Thyroid gland (tissue), 4 donors: ENCODE results near the gene MGST3. TPM values are rescaled to one million over a fixed set of nuclear protein-coding genes. Genes with fewer than 3 reads are reported as not detected.
"Not testable (repeated sequence)": the region's sequence is repeated elsewhere in the genome, so short reads cannot be mapped to it uniquely, and the experiment has no call there.

ENCODE experiments used
- DNase-seq, 2 donors: peaks; one replicate each; pipeline ENCODE4 v3.0.0-alpha.2; 2019
- H3K27ac ChIP-seq, 3 donors: fragments of 200-600 bp; sonication (generic); 1 replicate in 2 of 3; 2 replicates in 1 of 3; pipeline ENCODE4 v1.5.1; 2016 to 2019; ENCODE audit warnings: mild to moderate bottlenecking in 1 of 3, moderate library complexity in 1 of 3
- H3K27me3 ChIP-seq: fragments of 200-600 bp; sonication (generic); one replicate; pipeline ENCODE4 v1.5.1; 2019
- H3K36me3 ChIP-seq, 2 donors: fragments of 200-600 bp; sonication (generic); one replicate each; pipeline ENCODE4 v1.5.1; 2016 to 2019
- H3K4me1 ChIP-seq, 2 donors: fragments of 200-600 bp; sonication (generic); one replicate each; pipeline ENCODE4 v1.5.1; 2017 to 2019
- H3K4me3 ChIP-seq, 3 donors: fragments of 200-600 bp; sonication (generic); replicated peaks in 1 of 3; 1 replicate in 2 of 3; 2 replicates in 1 of 3; pipeline ENCODE4 v1.5.1; 2016; ENCODE audit warnings: mild to moderate bottlenecking in 1 of 3
- H3K9me3 ChIP-seq: fragments of 200-600 bp; sonication (generic); one replicate; pipeline ENCODE4 v1.5.1; 2017
- CTCF ChIP-seq, 6 experiments: fragments of 200-600 bp in 3 of 6; fragments of 450-650 bp in 3 of 6; sonication (generic) in 3 of 6; IDR thresholded peaks; one replicate each; pipeline ENCODE4 v1.5.1; 2016 to 2019; ENCODE audit warnings: antibody characterized with exemption in 6 of 6, mild to moderate bottlenecking in 2 of 6, inconsistent platforms in 1 of 6, moderate library complexity in 1 of 6
- POLR2A ChIP-seq, 2 donors: fragments of 450-650 bp; IDR thresholded peaks; one replicate each; pipeline ENCODE4 v1.6.1; 2017; ENCODE audit warnings: antibody characterized with exemption in 2 of 2, mild to moderate bottlenecking in 2 of 2, moderate library complexity in 1 of 2
- WGBS, 2 donors: methylation state at CpG; one replicate each; pipeline ENCODE4 v1.1.5; 2017; 5-methylcytosine and 5-hydroxymethylcytosine counted together
- intact Hi-C: fragments of 100-400 bp; cut with DNase I; formaldehyde crosslinking; loops from one replicate; pipeline ENCODE4 v1.15.1; 2023
- total RNA-seq, 4 donors: library from RNA; depleted of rRNA; stranded (reverse); fragments of >200 nt; gene quantifications; one replicate each; pipeline ENCODE4 v1.2.3, GENCODE V29; 2016

Gene MGST3
- total RNA-seq, 4 donors from 2014 or later, result 146 to 366 (median 307) TPM

- intact Hi-C loops, result no loop called here
- DNase-seq, result no peak
- peak overlapping the region in 2 of 3 donors; percentile 78 to 93 for H3K27ac ChIP-seq
- no peak overlapping the region for H3K4me3 ChIP-seq
- peaks cover 0 to 14% of the 10 kb centered on the region in 2 donors for H3K36me3 ChIP-seq
- no peak for TF ChIP-seq CTCF (IDR thresholded peaks at IDR 0.05)
- TF ChIP-seq POLR2A (IDR thresholded peaks at IDR 0.05), result no peak
- H3K9me3 ChIP-seq, result no peaks in the 10 kb centered on the region
- WGBS, 2 donors, result 71 to 95% methylated on average over 2 of the region's 2 CpGs
- peaks cover 68 to 82% of the 10 kb centered on the region in 2 donors for H3K4me1 ChIP-seq
- H3K27me3 ChIP-seq, result no peaks in the 10 kb centered on the region
Observed at GRCh38 chr1:165635823-165636222, 4.8 kb downstream of the MGST3 start.

GRCh38 chr1:165637427-165637826 is 6.4 kb downstream of the MGST3 start:
- Histone ChIP-seq H3K4me3 (no peak overlapping the region), H3K4me1 (peaks cover 74 to 97% of the 10 kb centered on the region in 2 donors)

GRCh38 chr1:165638211-165638610 is 7.2 kb downstream of the MGST3 start:
- peaks cover 72 to 90% of the 10 kb centered on the region in 2 donors for H3K4me1 ChIP-seq
- H3K27me3 ChIP-seq, intact Hi-C loops, DNase-seq, H3K4me3 ChIP-seq, H3K9me3 ChIP-seq: not testable (repeated sequence)
- 88 to 91% methylated on average over 7 of the region's 7 CpGs for WGBS, 2 donors
- H3K36me3 ChIP-seq, result peaks cover 0 to 14% of the 10 kb centered on the region in 2 donors
- H3K27ac ChIP-seq, result peak overlapping the region; percentile 78 to 93 (median 80)

More at GRCh38 chr1:165637427-165637826, 6.4 kb downstream of the MGST3 start:
- Histone ChIP-seq H3K9me3 (no peaks in the 10 kb centered on the region), H3K36me3 (peaks cover 0 to 14% of the 10 kb centered on the region in 2 donors), H3K27me3 (no peaks in the 10 kb centered on the region), H3K27ac (peak overlapping the region; percentile 78 to 93 (median 80))
- DNase-seq, result no peak
- 11 to 20% methylated on average over 1 of the region's 1 CpG for WGBS, 2 donors
- TF ChIP-seq POLR2A (IDR thresholded peaks at IDR 0.05), result peak in 1 of 2 donors; percentile 16
- TF ChIP-seq CTCF (IDR thresholded peaks at IDR 0.05), result no peak
- intact Hi-C loops, result no loop called here

- peaks cover 57 to 83% of the 10 kb centered on the region in 2 donors for H3K4me1 ChIP-seq
- H3K27me3 ChIP-seq, result no peaks in the 10 kb centered on the region
- WGBS, 2 donors, result 92 to 100% methylated on average over 1 of the region's 1 CpG
- DNase-seq, result no peak
- no peaks in the 10 kb centered on the region for H3K9me3 ChIP-seq
- no peak overlapping the region for H3K4me3 ChIP-seq
- H3K36me3 ChIP-seq, result peaks cover 0 to 14% of the 10 kb centered on the region in 2 donors
- no peak for TF ChIP-seq CTCF (IDR thresholded peaks at IDR 0.05)
- TF ChIP-seq POLR2A (IDR thresholded peaks at IDR 0.05), result no peak
- intact Hi-C loops, result no loop called here
- peak overlapping the region in 2 of 3 donors; percentile 78 to 93 for H3K27ac ChIP-seq
Observed at GRCh38 chr1:165639821-165640623, 9.0 kb downstream of the MGST3 start.

GRCh38 chr1:165641231-165641987 is 10.4 kb downstream of the MGST3 start:
- no peak for TF ChIP-seq CTCF (IDR thresholded peaks at IDR 0.05)
- peaks cover 48 to 75% of the 10 kb centered on the region in 2 donors for H3K4me1 ChIP-seq

More at GRCh38 chr1:165641231-165641987, 10.4 kb downstream of the MGST3 start:
- Histone ChIP-seq H3K36me3 (peaks cover 0 to 14% of the 10 kb centered on the region in 2 donors), H3K27ac (no peak overlapping the region), H3K27me3 (no peaks in the 10 kb centered on the region), H3K4me3 (no peak overlapping the region), H3K9me3 (no peaks in the 10 kb centered on the region)
- WGBS, 2 donors, result 80 to 81% methylated on average over 2 of the region's 2 CpGs
- intact Hi-C loops, result no loop called here
- no peak for DNase-seq
